ENCODE measurements around the gene R3HDM1. TPM values are rescaled to one million over a fixed set of nuclear protein-coding genes. Genes with fewer than 3 reads are reported as not detected.

Gene R3HDM1
- total RNA-seq, 1 donor from 2014 or later: 60.4 TPM

DNA sequence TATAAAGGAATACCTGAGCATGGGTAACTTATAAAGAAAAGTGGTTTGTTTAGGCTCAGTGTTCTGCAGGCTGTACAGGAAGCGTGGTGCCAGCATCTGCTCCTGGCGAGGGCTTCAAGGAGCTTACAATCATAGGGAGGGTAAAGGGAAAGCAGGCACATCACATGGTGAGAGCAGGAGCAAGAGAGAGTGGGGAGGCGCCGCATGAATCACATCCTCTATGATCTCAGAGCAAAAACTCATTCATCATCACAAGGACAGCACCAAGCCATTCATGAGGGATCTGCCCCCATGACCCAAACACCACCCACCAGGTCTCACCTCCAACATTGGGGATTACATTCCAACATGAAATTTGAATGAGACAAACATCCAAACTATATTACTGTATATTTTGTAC is 32.5 kb downstream of the R3HDM1 start:
- Mint-ChIP-seq H3K36me3 (ENCODE audit: insufficient read depth) (peaks cover 9% of the 10 kb centered on the region), H3K27ac (no peak overlapping the region), H3K4me1 (ENCODE audit: low read depth) (peaks cover 11% of the 10 kb centered on the region), H3K9me3 (ENCODE audit: low read depth) (no peaks in the 10 kb centered on the region), H3K27me3 (no peaks in the 10 kb centered on the region), H3K4me3 (ENCODE audit: low read depth) (no peak overlapping the region)
- DNase-seq (ENCODE audit: low spot score, unreplicated experiment): no peak
- TF ChIP-seq, protein P1, sequence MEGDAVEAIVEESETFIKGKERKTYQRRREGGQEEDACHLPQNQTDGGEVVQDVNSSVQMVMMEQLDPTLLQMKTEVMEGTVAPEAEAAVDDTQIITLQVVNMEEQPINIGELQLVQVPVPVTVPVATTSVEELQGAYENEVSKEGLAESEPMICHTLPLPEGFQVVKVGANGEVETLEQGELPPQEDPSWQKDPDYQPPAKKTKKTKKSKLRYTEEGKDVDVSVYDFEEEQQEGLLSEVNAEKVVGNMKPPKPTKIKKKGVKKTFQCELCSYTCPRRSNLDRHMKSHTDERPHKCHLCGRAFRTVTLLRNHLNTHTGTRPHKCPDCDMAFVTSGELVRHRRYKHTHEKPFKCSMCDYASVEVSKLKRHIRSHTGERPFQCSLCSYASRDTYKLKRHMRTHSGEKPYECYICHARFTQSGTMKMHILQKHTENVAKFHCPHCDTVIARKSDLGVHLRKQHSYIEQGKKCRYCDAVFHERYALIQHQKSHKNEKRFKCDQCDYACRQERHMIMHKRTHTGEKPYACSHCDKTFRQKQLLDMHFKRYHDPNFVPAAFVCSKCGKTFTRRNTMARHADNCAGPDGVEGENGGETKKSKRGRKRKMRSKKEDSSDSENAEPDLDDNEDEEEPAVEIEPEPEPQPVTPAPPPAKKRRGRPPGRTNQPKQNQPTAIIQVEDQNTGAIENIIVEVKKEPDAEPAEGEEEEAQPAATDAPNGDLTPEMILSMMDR (IDR thresholded peaks at IDR 0.05; ENCODE audit: unreplicated experiment): no peak

GRCh38 chr2:135570884-135571283 is 39.6 kb downstream of the R3HDM1 start:
- Mint-ChIP-seq H3K36me3 (ENCODE audit: insufficient read depth) (peaks cover 11% of the 10 kb centered on the region), H3K4me3 (ENCODE audit: low read depth) (no peak overlapping the region), H3K27me3 (no peaks in the 10 kb centered on the region), H3K27ac (no peak overlapping the region), H3K4me1 (ENCODE audit: low read depth) (no peaks in the 10 kb centered on the region), H3K9me3 (ENCODE audit: low read depth) (no peaks in the 10 kb centered on the region)
- TF ChIP-seq, protein P1 (IDR thresholded peaks at IDR 0.05; ENCODE audit: unreplicated experiment): no peak
- DNase-seq (ENCODE audit: low spot score, unreplicated experiment): no peak

DNA sequence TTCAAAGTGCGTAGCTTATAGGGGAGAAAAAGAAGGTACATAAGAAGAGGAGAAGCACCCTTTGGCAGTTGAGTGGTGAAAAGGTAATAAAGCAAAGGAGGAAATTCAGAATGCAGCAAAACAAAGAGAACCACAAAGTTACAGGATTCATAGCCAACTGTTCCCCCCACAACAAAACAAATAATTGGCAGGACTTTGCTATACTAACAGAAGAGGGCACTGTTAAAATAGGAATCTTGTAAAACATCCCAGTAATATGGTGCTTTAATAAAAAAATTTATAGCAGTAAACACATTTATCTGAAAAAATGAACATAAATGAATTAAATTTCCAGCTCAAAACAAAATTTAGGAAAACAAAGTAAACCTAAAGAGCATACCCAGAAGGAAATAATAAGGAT is 42.3 kb downstream of the R3HDM1 start:
- Mint-ChIP-seq H3K4me3 (ENCODE audit: low read depth) (no peak overlapping the region), H3K27ac (no peak overlapping the region), H3K4me1 (ENCODE audit: low read depth) (no peaks in the 10 kb centered on the region), H3K9me3 (ENCODE audit: low read depth) (peaks cover 4% of the 10 kb centered on the region), H3K27me3 (no peaks in the 10 kb centered on the region), H3K36me3 (ENCODE audit: insufficient read depth) (peaks cover 11% of the 10 kb centered on the region)
- TF ChIP-seq, protein P1 (IDR thresholded peaks at IDR 0.05; ENCODE audit: unreplicated experiment): no peak
- DNase-seq (ENCODE audit: low spot score, unreplicated experiment): no peak

GRCh38 chr2:135581282-135581681 is 50.0 kb downstream of the R3HDM1 start:
- H3K36me3 Mint-ChIP-seq (ENCODE audit: insufficient read depth): peaks cover 2% of the 10 kb centered on the region
- TF ChIP-seq, protein P1 (IDR thresholded peaks at IDR 0.05; ENCODE audit: unreplicated experiment): no peak
- H3K4me1 Mint-ChIP-seq (ENCODE audit: low read depth): peaks cover 7% of the 10 kb centered on the region
- H3K27me3 Mint-ChIP-seq: no peaks in the 10 kb centered on the region
- no peak for DNase-seq (ENCODE audit: low spot score, unreplicated experiment)
- H3K27ac Mint-ChIP-seq: no peak overlapping the region
- peaks cover 4% of the 10 kb centered on the region for H3K9me3 Mint-ChIP-seq (ENCODE audit: low read depth)
- no peak overlapping the region for H3K4me3 Mint-ChIP-seq (ENCODE audit: low read depth)

DNA sequence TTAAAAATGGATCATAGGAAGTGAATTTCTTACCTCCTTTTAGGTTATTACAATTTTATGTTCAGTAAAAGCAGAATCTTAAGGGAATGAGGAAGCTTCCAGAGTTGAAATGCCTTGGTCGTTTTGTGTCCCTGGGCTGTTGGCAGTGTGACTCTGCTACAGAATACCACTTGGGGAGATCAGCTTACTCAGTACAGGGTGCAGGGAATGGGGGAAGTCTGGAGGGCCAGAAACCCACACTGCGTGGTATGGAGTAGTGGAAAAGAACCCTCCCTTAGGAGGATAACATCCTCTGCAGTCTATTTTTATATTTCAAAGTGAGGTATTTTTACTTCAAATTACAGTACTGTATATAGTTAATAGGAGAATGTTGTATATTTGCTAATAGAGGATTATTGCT is 51.1 kb downstream of the R3HDM1 start:
- Mint-ChIP-seq H3K9me3 (ENCODE audit: low read depth) (peaks cover 4% of the 10 kb centered on the region), H3K4me3 (ENCODE audit: low read depth) (no peak overlapping the region), H3K36me3 (ENCODE audit: insufficient read depth) (peaks cover 2% of the 10 kb centered on the region), H3K4me1 (ENCODE audit: low read depth) (peaks cover 7% of the 10 kb centered on the region), H3K27me3 (no peaks in the 10 kb centered on the region), H3K27ac (no peak overlapping the region)
- DNase-seq (ENCODE audit: low spot score, unreplicated experiment): no peak
- TF ChIP-seq, protein P1 (IDR thresholded peaks at IDR 0.05; ENCODE audit: unreplicated experiment): no peak
